NCI-H526 (cell line): ENCODE measurements around the gene TOX2.

Experiments used
- DNase-seq, 2 experiments: peaks; one replicate each; lab custom pipeline; 2025; lab: John Stamatoyannopoulos, UW

Gene TOX2, protein sequence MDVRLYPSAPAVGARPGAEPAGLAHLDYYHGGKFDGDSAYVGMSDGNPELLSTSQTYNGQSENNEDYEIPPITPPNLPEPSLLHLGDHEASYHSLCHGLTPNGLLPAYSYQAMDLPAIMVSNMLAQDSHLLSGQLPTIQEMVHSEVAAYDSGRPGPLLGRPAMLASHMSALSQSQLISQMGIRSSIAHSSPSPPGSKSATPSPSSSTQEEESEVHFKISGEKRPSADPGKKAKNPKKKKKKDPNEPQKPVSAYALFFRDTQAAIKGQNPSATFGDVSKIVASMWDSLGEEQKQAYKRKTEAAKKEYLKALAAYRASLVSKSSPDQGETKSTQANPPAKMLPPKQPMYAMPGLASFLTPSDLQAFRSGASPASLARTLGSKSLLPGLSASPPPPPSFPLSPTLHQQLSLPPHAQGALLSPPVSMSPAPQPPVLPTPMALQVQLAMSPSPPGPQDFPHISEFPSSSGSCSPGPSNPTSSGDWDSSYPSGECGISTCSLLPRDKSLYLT

DNA sequence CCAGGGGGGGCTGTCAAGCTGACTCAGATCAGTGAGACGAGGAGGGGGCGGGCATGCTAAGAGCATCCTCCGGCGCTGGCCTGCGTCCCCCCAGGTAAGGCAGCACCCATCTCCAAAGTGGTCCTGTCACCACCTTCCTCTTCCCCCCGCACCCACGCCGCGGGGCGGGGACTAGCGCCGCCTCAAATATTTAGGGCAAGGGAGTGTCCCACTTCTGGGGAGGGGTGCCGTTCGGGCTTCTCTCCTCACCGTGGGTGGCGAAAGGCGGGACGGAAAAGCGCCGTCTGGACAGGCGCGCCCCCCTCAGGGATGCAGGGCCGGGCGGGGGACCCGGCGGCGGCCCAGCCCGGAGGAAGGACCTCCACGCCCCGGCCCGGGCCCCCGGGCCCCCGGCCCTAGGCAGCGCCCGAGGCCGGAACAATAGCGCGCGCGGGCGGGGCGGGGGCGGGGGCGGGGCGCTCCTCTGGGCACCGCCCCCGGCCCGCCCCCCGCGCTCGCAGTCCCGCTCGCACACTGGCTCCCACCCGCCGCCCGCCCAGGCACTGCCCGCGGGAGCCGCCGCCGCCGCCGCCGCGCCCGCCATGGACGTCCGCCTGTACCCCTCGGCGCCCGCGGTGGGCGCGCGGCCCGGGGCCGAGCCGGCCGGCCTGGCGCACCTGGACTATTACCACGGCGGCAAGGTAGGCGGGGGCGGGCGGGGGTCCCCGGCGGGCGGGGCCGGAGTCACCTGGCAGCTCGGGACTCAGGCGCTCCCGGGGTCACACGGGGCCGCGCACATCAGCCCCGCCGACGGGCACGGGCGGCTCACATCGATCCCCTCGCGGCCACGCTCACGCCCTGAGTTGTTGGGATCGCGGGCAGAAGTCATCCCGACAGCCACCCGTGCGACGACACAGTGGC lies at the start of gene TOX2:
TSS of gene TOX2 (plus strand) at position 542 of the 900 bp plus-strand sequence. CDS start at position 582, 40 bp downstream.
- peak in 1 of 2 experiments; percentile 74 for DNase-seq

DNA sequence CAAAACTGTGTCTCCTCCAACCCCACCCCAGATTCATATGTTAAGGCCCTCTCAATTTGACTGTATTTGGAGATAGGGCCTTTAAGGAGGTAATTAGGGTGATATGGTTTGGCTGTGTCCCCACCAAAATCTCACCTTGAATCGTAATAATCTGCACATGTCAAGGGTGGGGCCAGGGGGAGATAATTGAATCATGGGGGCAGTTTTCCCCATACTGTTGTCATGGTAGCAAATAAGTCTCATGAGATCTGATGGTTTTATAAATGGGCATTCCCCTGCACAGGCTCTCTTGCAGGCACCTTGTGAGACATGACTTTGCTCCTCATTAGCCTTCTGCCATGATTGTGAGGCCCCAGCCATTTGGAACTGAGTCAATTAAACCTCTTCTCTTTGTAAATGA lies 46.6 kb upstream of the TOX2 start:
- DNase-seq: no peak

DNA sequence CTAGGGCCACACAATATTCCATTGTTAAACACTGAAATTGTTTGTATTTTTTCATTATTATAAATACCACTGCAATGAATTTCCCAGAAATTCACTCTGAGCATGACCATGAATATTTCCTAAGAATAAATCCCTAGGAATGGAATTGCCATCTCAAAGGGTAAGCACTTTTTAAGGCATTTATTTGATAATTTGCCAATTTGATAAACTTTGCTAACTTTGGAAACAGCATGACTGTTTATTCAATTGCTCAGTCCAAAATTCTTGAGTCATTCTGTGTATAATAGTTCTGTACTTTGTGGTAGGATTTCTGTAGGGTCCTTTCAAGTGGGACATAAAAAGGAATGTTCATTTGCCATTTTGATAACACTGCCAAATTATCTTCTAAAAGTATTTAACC lies 44.2 kb upstream of the TOX2 start:
- DNase-seq: no peak

DNA sequence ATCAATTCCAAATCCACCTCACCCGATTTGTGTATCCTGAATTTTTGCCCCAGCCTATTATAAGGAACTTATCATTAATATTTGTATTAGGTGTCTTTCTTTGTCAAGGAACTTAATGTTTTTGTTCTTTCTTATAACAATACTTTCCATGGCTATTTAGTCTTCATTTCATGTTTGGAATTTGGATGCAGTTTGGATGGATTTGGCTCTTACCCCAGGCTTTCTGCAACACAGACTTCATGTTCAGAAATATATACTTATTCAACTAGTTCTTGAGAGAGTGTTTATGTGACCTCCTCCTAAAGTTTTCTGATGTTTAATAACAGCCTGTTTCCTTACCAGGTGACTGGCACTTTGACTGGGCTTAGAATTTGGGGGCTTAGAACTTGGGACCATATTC lies 35.9 kb upstream of the TOX2 start:
- no peak for DNase-seq

DNA sequence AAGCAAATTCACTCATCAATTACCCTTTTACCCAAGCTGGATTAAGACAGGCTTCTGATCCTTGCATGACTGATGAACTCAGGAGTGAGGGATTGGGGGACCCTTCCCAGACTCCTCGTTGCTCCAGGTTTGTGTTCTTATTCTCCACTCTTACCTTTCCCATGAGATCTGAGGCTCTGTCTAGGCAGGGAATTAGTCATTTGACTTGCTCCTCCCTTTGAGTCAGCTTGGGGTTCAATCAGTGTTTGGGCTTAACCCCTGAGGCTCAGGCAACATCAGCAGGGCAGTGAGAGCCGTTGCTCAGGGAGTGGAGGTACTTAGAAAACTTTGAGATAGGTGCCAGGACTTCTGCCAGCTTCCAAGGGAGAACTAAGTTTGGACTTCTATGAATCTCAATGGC lies 20.7 kb upstream of the TOX2 start:
- no peak for DNase-seq

DNA sequence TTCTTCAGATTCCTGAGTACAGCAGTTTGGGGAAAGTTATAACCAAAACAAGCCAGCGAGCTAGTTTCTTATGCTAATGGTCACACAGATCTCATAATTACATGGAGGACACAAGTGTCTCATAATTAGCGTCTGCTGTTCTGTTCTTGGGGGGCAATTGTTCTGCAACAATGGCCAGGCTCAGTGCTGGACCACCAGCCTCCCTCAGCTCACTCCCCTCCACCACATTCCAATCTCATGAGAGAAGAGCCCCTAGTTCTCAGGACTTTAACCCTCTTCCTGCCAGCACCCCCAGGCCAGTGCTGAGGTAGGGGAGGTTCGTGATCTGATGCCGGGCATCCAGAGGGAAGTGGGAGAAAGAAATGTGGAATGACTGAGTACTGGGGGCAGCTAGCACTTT lies 20.2 kb upstream of the TOX2 start:
- no peak for DNase-seq

DNA sequence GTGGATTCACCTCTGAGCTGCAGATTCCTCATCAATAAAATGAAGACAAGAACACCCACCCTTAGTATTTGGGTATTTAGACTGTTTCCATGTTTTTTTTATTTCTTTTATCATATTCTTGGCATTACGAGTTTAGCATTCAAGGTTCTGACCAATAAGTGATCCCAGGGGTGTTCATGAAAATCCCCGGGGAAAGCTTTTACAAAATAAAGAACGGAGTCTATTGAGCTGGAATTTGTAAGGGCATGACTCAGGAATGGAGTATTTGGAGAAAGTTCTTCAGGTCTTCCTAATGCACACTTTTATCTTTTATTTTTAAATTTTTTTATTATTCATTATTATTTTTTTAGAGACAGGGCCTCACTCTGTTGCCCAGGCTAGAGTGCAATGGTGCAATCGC lies 19.4 kb upstream of the TOX2 start:
- no peak for DNase-seq

DNA sequence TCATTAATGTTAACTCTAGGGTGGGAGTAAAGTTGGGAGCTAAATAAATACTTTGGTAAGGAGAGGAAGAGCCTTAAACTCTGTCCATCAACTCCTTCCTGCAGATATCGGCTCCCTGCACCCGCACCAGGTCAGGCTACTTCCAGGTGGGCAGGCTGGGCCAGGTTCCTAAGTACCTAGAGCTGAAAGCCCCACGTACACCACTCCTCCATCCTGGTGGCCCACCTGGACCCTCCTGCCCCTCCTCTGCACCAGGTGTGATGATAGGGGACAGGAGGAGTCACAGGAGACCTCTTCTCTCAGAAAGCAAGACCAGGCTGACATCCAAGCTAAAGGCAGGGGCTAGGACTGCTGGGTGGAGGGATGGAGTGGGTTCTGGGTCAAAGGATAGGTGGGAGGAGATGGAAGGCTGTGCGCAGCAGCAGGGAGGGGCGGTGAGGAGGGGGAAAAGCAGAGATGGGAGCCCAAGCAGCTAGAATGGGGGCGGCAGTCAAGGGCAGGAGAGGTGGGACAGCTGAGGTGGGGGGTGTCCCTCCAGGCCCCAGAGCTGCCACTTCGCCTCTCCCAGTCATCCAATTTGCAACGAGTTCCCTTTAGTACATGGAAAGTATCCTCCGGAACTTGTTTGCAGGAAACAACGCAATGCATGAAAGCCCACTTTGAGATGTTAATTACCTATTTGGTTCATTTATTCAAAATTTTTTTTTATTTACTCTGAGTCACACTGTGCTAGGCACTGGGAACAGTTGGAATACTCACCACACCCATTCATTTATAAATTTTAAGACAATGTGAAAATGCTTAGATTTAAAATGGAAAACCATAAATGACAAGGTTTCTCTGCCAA lies 15.2 kb upstream of the TOX2 start:
- no peak for DNase-seq

DNA sequence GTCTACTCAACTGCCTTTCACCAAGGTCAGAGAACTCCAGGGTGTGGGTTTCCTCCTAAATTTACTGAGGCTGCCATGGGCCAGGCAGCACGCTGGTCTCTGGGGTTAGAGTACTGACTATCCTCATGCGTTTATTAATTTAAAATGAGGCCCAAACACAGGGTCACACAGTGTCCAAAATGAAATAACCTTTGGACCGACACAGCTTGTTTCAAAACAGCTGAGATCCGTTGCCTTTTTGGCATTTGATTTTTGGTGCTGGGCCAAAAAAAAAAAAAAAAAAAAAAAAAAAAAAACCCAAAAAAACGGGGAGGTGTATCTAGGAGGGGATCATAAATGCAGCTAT lies 14.6 kb upstream of the TOX2 start:
- no peak for DNase-seq

DNA sequence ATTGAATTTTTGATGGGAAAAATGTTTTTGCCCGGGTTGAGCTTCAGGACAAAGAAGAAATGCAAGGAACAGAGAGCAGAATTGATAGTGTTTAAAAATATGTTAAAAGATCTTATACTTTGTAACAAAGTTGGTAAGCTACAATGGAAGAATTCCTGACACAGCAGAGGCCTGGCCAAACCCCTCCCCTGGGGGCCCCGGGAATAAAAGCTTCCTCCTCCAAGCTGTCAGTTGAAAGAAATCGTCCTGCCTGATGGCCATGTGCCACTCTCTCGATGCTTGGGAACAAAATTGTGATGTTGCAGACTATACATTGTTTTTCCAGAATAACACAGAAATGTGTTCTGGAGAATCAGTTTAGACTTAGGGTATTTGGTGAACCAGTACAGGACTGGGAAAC lies 14.2 kb upstream of the TOX2 start:
- DNase-seq: no peak

DNA sequence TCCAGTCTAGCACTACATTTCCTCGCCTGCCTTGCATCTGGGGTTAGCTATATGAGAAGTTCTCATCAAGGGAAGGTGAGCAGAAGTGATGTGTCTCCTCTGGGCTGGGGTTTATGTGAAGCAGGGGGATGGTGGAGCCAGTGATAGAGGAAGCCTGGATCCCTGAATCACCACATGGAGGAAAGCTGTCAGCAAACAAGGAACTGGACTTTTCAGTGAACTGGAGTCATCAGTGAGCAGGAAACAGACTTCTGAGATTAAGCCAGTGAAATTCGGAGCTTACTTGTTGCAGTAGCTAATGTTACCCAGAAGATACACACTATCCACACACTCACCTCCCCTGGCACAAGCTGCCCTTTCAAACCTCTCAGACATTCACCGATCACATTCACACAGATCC lies 13.4 kb upstream of the TOX2 start:
- DNase-seq: no peak

DNA sequence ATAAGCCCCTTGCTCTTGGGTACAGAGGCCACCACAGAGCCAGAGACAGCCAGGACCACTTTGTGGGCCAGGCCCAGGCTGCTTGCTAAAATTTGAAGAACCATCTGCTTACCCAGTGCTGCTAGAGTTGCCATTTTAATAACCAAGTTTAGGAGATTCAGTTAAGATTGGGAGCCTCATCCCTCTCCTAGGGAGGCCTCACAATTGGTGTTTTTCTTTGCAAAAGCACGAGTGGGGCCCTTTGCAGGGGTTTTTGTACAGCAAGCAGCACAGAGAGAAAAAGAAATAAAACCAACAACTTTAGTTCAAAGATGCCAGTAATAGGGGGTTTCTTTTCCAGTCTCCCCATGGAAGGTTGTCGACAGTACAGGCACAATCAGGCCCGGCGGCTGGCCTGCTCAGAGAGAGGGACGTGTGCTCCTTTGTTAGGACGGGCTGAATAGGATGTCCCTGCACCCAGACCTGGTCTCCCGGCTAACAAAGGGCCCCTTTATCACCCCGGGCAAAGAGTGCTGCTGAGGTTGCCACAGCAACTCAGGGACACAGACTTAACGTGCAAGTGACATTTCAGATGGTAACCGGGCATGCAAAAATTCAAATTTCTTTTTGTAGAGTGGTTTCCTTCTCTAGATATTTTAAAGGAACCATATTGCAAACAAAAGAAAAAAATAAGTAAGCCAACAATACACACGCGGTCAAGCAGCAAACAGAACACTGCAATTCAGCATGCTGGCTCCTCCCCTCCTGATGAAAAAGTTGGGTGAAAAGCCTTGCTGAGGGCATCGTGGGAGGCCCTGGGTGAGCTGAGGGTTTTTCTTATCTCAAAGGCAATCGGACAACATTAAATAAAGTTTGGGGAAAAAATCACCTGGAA lies 10.5 kb upstream of the TOX2 start:
- DNase-seq: peak; percentile 91 to 95

DNA sequence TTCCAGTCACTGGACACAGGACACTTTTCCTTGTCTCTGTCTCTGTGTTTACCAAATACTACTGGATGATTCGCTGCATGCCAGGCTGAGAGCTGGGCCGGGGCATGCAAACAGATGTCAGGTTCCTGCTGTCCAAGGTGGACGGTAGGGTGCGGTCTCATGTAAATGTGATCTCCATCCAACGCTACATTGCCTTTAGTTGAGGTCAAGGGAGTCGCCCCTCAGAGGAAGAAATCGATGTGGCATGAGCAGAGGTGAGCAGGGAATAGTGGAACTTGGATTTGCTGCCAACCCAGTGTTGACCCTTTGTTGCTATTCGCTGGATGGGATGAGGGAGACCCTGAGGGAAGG lies 9.8 kb upstream of the TOX2 start:
- DNase-seq: peak; percentile 21 to 60

DNA sequence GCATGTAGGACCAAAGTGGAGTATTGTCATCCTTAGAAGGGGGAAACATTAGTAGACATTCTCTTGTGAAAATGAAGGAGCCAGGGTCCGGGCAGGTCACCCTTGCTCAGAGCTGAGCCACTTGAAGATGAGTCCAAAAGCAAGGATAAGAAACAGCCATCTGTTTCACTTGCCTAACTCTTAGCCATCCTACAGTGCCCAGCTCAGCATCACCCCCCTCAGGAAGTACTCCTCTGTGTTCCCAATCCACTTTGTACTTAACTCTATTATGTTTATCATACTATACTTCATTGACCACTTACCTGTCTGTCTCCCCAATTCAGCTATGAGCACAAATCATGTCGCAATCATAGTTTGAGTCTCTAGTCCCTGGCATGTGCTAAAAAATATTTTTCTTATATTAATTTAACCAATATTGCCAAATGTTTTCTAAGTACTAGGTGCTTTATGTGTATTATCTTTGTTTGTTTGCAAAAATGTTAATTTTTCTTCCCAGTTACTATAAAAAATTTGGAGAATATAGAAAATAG lies 8.1 kb upstream of the TOX2 start:
- no peak for DNase-seq

DNA sequence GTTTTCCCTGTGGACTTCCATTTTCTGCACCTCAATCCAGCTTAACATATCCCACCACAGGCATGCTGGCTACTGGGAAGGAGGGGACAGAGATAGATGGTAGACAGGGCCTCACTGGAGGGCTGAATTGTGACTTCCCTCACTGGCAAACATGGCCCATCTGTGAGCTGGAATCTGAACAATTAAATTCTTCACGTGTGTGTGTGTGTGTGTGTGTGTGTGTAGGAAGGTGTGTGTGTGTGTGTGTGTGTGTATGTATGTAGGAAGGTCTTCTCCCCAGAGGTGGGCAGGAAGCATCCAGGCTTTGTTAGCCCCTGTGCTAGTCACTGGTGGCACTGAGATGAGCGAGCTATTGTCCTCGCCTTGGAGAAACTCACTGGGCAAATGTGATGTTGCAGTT lies 5.4 kb upstream of the TOX2 start:
- DNase-seq: no peak

DNA sequence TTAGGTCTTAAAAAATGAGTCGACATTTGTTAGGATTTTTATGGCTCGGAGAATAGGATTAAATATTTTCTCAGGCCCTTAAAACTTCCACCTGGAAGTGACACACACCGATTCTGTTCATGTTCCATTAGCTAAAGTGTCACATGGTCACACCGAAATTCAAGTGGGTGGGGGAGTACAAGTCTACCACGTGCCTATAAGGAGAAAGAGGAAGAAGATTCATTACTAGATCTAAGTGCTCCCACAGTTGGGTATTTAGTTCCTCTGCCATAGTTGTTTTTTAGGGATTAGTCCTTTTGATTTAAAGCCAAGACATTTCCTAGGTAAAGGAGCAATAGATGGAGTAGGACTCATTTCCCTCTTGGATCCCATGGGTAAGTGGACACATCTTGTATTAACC lies 4.9 kb upstream of the TOX2 start:
- no peak for DNase-seq

DNA sequence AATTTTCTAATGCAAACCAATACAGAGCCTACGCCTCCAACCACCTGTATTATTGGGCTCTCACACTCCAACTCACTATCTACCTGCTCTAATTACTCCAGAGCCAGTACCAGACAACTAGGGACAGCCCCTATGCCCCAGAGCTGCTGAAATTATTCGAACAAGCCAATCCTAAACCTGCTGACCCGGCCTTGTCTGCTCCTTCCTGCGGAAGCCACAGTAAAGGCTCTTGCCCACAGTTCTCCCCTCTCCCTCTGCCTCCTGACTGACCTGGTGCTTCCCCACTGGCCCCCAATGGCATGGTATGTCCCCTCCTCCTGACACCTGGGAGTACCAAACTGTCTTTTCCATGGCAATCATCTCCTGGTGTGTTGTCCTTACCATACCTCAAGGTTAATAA lies 4.1 kb upstream of the TOX2 start:
- DNase-seq: no peak

DNA sequence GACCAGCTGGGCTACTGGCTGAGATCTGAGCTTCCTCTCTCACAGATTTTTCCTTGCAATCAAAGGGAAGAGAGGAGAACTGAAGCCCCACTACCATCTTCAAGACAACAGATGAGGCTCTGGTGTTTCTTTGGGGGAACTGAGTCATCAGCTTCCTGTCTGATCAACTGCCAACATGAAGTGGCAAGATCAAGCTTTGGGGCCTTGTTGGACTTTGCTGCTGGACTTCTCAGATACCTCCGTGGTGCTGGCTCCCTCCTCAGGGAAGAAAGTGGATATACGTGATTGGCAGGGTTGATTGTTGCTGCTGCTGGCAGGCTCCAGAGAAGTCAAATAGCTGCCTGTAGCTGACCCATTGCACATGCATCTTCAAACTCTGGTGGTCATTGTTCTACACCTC lies 3.6 kb upstream of the TOX2 start:
- DNase-seq: peak in 1 of 2 experiments; percentile 11

DNA sequence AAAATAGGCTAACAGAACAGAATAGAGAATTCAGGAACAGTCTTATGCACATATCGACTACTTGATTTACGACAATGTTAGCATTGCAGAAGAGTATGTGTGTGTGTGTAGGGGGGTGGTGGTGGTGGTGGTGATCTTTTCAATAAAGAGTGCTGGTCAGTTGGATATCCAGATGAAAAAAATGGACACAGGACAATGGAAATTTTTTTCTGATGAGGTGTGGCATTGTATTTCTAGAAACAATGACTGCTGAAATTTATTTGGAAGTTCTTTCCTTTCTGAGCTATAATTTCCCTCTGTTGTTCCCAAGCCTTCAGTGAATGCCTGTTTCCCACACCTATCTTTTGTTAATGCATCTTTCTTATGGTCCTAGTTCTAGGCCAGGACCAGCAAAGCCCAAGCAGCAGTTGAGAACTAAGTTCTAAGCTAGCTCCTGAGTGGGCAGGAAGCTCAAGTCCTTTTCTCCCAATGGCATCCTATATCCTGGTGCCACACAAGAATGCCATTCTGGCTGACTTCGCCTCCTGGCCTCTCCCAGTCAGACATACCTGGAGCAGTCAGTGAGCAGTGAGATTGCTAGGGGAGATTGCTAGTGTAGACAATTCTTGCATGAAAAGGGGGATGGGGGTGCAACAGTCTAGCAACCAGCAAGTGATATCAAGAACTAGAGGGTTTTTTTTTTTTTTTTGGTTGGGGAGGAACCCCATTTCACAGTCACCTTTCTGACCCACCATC lies 1.2 kb upstream of the TOX2 start:
- DNase-seq: no peak
